DND-41 (cell line): ENCODE results near the gene RSAD2.

Experiments used
- CTCF ChIP-seq: IDR thresholded peaks from 2 replicates; pipeline ENCODE4 v1.5.1; 2012; ENCODE audit warnings: borderline replicate concordance, low read length, moderate library complexity, mild to moderate bottlenecking; ENCODE audit not compliant: poor library complexity, severe bottlenecking; ENCODE audit errors: extremely low read depth
- EZH2 ChIP-seq: IDR thresholded peaks from 3 replicates; pipeline ENCODE4 v1.6.1; 2012; ENCODE audit warnings: borderline replicate concordance, low read depth, mild to moderate bottlenecking, moderate library complexity, low read length, inconsistent platforms; ENCODE audit not compliant: severe bottlenecking

GRCh38 chr2:6888724-6889123 is 11.1 kb downstream of the RSAD2 start:
- no peak for TF ChIP-seq CTCF
- no peak for TF ChIP-seq EZH2
